ENCODE results near the gene AFF3.

GRCh38 chr2:100105678-100106054 lies 36.7 kb downstream of the AFF3 start:
- TF ChIP-seq CTCF (IDR thresholded peaks at IDR 0.05; ENCODE audit: extremely low read depth in 1 of 2, insufficient read depth in 1 of 2, low read depth in 1 of 2, low read length in 2 of 2) = no peak
- no peak for TF ChIP-seq MAX (IDR thresholded peaks at IDR 0.05; ENCODE audit: insufficient read depth, insufficient read length)
- TF ChIP-seq EZH2 (IDR thresholded peaks at IDR 0.05; ENCODE audit: borderline replicate concordance, low read depth, low read length, severe bottlenecking) = no peak
- TF ChIP-seq POLR2AphosphoS5 (IDR thresholded peaks at IDR 0.05; ENCODE audit: insufficient read depth, low read depth, low read length) = no peak
